GM18909 (cell line): ENCODE measurements around the gene TLK1.

ENCODE experiments used
- ATAC-seq: cut with Tn5 transposase; IDR thresholded peaks from one replicate; pipeline ENCODE4 v1.9.1; 2021; ENCODE audit warnings: mild to moderate bottlenecking; ENCODE audit not compliant: unreplicated experiment, poor library complexity

TLK1 gene

GRCh38 chr2:170972296-170973224 is 188.1 kb downstream of the TLK1 start:
- no peak for ATAC-seq

GRCh38 chr2:170971071-170971470 is 189.6 kb downstream of the TLK1 start:
- ATAC-seq = no peak

- no peak for ATAC-seq
Observed at GRCh38 chr2:170969872-170970496, 190.7 kb downstream of the TLK1 start.

GRCh38 chr2:170969030-170969429 is 191.7 kb downstream of the TLK1 start:
- no peak for ATAC-seq

- ATAC-seq = no peak
Observed at GRCh38 chr2:170968205-170969003, 192.3 kb downstream of the TLK1 start.

- no peak for ATAC-seq
Observed at GRCh38 chr2:170967553-170967952, 193.1 kb downstream of the TLK1 start.

GRCh38 chr2:170966648-170967396 is 193.9 kb downstream of the TLK1 start:
- no peak for ATAC-seq

GRCh38 chr2:170965446-170966225 is 195.1 kb downstream of the TLK1 start:
- no peak for ATAC-seq

- no peak for ATAC-seq
Observed at GRCh38 chr2:170963386-170963785, 197.3 kb downstream of the TLK1 start.

- ATAC-seq = no peak
Observed at GRCh38 chr2:170953941-170954340, 206.8 kb downstream of the TLK1 start.

- ATAC-seq = peak; percentile 83
Observed at GRCh38 chr2:170950221-170950761, 210.4 kb downstream of the TLK1 start.

GRCh38 chr2:170949415-170949814 is 211.3 kb downstream of the TLK1 start:
- no peak for ATAC-seq

- ATAC-seq = no peak
Observed at GRCh38 chr2:170944545-170944944, 216.1 kb downstream of the TLK1 start.

- ATAC-seq = no peak
Observed at GRCh38 chr2:170943596-170943995, 217.1 kb downstream of the TLK1 start.

GRCh38 chr2:170943041-170943440 is 217.7 kb downstream of the TLK1 start:
- ATAC-seq = no peak

- ATAC-seq = no peak
Observed at GRCh38 chr2:170942615-170943014, 218.1 kb downstream of the TLK1 start.
